ENCODE data around the gene GUCY1A2.

GUCY1A2 gene

DNA sequence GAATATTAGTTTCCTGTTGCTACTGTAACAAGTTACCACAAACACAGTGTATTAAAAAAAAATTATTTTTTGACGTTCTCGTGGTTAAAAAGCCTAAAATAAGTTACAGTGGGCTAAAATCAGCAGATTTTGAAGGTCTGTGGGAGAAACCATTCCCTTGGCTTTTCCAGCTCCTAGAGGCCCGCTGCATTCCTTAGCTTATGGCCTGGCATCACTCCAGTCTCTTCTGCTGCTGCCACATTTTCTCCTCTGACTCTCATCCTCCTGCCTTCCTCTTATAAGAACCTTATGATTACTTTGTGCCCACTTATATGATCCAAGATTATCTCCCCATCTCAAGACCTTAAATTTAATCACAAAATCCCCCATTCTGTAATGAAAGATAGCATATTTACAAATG is 392.7 kb downstream of the GUCY1A2 start:
- no peak for DNase-seq

DNA sequence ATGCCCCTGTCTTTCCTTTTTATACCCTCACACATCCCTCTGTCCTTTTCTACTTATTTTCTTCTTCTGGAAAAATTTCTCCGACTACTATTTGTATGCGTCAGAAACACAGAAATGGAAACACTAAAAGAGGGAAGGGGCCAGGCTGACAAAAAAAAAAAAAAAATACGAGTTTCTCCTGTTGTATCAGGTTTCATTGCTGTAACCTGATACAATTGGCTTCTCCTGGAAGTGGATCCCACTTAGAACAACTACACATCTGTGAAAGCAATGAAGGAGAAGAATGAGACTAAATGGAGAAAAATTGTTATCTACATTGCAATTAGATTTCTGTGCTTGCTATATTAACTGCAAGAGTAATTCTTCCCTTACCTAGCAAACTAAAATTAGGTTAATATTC is 393.9 kb downstream of the GUCY1A2 start:
- no peak for DNase-seq

Data from NCI-H82 (cell line).